OCI-M2 (cell line): Measurements from ENCODE around the gene TRIM45.
A peak's percentile ranks its signal among the peaks of the same experiment; 100 is the strongest.
"Not testable (repeated sequence)": the region's sequence is repeated elsewhere in the genome, so short reads cannot be mapped to it uniquely, and the experiment has no call there.

Experiments used
- DNase-seq: peaks from one replicate; lab custom pipeline; 2025; ENCODE audit not compliant: unreplicated experiment; lab: John Stamatoyannopoulos, UW

The TRIM45 gene, protein sequence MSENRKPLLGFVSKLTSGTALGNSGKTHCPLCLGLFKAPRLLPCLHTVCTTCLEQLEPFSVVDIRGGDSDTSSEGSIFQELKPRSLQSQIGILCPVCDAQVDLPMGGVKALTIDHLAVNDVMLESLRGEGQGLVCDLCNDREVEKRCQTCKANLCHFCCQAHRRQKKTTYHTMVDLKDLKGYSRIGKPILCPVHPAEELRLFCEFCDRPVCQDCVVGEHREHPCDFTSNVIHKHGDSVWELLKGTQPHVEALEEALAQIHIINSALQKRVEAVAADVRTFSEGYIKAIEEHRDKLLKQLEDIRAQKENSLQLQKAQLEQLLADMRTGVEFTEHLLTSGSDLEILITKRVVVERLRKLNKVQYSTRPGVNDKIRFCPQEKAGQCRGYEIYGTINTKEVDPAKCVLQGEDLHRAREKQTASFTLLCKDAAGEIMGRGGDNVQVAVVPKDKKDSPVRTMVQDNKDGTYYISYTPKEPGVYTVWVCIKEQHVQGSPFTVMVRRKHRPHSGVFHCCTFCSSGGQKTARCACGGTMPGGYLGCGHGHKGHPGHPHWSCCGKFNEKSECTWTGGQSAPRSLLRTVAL

DNA sequence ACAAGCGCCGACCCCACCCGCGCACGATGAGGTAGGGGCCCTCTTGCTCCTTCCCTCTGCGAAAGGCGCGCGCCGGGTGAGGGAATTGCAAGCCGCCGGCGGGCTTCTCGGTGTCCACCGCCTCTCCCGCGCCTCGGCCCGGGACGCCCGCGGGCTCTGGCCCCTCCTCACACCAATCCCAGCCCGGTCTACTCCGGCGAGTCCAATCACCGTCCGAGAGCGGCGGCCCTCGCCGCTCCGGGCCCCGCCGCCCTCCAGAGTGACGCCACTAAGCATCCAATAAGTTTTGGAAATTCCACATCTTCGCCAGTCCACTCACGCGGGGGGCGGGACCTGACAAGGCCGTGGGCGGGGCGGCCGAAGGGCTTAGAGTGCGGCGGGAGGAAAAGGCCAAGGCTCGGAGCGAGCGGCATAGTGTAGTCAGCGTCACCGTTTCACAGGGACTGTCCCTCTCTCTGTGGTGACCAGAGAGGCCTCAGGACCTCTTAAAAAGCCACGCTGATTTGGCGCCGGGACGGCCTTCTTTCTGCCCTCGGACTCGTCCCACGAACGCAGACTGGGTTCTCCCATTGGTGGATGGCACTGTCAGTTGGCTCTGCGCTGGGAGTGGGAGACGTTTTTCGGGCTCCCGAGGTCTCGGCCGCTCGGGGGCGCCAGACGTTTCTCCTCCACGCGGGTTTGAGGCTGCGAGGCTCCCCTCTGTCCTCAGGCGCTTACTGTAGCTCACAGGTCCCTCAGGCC lies at the start of gene TRIM45:
TSS of gene TRIM45 (minus strand) at position 161 of the 741 bp plus-strand sequence. CDS start 548 bp downstream, outside the sequence.
- DNase-seq, result peak; percentile 50

DNA sequence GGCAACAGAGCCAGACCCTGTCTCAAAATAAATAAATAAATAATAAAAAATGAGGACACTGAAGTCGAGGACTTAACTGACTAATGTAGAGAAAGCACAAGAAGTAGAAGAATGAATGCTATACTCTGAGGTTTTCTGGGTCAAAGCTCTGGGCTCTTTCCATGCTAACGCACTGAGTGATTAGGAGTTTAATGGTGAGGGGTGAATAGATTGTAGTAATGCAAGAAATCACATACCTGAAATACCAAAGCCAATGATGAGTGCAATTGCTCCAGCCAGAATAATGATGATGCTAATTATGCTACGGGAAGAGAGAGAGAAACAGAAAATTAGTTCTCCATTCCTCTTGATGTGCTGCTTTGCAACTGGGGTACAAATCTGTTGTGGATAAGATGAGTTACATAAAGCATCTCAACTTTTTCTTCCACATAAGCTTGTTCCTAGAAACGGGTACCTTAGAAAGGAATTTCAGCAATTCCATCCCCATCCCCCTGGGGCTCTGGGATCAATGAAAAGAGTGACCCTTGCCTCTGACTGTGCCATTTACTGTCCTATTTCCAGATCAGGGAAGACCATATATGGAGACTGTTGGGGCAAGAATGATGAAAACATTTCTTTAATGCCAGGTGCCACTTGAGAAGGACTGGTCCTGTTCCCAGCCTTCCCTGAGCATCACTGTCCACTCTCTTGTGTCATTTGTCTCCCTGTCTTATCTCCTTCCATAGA lies 48.5 kb upstream of the TRIM45 start:
- no peak for DNase-seq

DNA sequence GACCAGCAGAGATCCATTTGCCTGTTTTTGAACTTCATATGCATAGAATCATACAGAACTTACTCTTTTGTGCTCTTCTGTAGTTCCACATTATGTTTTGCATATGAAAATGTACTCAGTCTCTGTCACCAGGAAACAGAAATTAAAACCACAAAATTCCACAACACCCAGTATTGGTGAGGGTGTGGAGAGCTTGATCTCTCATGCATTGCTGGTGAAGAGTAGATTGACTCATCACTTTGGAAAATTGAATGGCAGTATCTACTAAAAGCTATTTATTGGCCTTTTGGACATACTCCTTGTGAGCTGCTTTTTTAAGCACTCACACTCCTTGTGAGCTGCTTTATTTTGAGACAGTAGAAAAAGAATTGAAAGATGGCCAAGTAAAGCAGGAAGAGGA lies 45.9 kb upstream of the TRIM45 start:
- no peak for DNase-seq

DNA sequence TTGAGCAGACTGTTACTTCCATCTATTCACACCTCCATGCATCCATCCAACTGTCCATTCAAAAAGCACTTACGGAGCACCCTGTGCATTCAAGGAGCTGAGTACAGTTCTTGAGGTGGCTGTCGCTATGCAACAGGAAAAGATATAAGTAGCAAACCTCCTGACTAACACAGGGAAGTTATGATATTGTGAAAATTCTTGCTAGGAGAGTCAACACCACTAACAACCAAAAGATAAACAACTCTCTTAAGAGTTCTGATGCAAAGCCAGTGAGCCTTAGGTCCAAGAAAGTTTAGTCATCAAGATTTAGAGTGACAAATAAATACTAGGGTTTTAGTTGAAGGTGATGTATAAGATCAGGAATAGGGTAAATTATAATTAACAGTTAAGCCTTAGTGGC lies 44.5 kb upstream of the TRIM45 start:
- DNase-seq, result no peak

DNA sequence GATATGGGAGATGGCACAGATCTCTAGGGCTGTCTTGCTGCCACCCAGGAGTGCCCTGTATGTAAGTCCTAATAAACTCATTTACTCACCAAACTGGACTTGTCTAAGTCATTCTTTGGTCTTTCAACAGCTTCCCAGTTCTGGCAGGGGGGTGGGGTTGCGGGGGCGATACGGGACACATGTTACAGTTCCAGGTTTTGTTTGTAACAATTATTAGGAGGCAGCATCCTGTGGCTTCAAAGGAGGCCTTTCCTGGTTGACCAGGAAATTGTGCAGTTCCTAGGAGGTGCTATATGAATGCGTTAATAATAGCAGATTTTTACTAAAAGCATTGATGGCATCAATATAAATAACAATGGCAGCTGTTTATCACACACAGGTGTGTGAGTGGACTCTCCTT lies 42.7 kb upstream of the TRIM45 start:
- DNase-seq, result no peak

DNA sequence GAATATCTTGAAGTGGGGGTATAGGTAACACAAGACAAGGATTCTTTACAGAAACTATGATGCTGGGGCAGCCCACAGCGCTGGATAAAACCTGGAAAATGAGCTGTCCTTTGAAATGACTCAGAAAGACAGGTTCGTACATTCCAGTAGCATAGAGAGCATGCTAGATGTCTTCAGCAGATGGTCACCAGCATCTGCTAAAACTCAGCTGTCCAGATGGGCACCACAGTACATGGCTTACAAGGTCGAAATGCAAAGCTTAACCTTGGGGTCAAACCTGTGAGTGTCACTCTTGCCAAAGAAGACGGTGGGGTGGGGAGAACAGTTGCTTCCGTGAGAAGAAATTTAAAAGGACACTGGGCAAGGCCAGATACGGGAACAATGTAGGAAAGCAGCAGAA lies 41.3 kb upstream of the TRIM45 start:
- DNase-seq, result no peak

DNA sequence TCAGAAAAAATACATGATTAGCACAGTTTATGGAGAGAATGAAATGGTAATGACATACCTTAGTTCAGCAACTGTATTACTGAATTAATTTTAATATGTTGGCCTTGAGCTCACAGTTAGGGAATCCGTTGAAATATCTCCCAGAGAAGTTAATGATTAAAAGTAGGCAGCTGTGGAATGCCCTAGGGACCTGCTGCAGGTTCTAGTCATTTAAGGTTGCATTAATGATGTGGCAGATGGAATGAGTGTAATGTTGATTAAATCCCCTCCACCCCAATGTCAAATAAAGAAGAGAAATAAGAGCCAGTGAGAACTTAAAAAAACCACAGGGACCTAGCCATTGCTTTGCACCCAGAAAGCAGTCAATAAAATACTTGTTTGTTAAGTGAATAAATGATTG lies 40.3 kb upstream of the TRIM45 start:
- DNase-seq, result no peak

DNA sequence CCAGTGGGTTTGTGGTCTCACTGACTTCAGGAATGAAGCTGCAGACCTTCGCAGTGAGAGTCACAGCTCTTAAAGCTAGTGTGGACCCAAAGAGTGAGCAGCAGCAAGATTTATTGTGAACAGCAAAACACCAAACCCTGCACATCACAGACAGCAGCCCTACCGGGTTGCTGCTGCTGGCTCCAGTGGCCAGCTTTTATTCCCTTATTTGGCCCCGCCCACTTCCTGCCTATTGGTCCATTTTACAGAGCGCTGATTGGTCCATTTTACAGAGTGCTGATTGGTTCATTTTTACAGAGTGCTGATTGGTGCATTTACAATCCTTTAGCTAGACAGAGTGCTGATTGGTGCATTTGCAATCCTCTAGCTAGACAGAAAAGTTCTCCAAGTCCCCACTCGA lies 29.8 kb upstream of the TRIM45 start:
- not testable (repeated sequence) for DNase-seq

DNA sequence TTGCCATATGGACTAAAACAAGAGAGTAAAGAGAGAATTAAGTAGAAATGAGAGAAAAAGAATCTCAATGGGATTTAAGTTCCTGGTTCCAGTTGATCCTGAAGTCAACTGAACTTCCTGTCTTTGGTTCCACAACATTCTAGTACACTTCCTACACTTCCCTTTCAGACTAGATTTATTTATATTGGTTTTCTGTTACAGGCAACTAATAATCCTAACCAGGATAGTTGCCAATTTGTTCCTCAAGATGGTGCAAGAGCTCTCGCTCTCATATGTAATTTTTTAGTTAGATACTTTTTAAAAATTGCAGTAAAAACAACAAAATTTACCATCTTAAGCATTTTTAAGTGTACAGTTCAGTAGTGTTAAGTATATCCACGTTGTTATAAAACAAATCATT lies 28.8 kb upstream of the TRIM45 start:
- DNase-seq, result no peak

DNA sequence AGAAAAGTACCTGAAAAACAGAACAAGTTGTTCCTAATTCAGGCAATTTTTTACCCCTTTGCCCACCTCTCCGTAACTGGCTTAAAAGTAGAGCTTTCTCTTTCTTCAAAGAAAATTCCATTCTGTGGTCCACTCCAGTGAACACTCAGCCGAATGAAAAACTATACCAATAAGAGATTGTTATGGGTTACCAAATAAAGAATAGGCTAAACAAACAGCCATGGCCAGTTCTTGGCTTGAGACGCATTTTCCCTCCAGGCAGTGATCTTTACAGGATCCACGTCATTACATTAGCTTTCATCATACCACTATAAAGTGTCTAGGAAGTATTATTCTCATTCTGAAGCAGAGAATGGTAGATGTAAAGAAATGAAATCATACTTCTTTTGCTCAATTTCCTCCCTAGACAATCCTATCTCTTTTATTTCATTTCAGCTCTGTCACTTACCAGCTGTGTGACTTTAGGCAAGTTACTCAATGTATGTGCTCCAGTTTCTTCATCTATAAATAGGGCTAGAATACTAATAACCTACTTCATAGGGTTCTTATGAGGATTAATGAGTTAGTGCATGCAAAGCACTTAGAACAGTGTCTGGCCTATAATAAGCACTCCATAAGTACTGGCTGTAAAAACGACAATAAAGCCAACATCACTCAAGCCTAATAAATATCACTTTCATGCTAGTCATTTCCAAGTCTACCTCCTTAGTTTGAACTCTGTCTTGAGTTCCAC lies 26.5 kb upstream of the TRIM45 start:
- DNase-seq, result no peak

DNA sequence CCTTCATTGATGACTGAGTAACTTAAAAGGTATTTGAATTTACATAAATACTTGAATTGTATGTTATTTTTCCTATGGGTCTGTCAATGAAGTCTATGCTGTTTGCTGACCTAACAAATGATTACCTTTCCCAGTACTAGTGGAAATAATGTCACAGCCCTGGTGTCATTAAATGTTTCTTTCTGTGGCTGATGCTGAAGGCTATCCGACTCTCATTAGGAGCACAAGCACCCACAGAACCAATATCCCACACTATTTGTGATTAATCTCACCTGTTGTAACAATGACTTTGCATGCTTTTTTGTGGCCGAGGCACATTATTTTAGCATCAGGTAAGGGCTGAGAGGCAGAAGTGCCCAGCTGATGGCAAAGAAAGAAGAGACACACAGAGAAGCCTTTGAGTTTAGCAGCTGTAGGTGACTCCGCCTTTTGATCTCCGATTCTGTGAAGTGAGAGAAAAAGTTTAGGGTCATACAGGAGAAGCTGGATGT lies 25.8 kb upstream of the TRIM45 start:
- DNase-seq, result no peak

DNA sequence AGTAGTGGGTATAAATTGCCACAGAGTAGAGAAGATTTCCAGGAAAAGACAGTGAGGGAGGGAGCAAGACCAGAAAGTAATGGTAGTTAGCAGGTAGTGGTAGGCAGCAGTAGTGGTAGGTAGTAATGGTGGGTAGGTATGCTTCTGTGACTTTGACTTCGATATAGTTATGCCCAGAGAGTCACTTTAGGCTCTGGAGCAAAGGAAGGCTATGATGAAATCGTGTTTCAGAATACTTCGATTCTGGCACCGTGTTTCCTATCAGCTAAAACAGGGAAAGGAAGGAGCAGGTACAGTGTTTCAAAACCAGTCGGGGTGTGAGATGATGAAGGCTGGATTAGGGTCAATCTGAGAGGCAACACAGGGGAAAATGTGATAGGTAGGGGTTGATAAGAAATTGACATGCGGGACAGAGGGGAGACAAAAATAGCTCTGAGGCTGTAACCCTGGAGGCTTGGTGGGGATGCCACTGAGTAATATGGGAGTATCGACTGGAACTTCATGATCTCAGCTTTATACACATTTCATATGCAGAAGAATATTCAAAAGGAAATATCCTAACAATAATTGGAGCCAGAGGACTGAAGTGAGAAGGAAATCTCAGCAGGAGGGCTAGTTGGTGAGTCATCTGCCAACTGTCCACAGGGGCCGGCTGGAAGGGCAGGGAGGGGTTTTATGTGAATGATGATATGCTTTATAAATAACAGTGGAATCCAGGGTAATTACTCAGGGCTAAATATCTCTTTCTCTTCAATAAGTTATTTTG lies 25.2 kb upstream of the TRIM45 start:
- DNase-seq, result no peak

DNA sequence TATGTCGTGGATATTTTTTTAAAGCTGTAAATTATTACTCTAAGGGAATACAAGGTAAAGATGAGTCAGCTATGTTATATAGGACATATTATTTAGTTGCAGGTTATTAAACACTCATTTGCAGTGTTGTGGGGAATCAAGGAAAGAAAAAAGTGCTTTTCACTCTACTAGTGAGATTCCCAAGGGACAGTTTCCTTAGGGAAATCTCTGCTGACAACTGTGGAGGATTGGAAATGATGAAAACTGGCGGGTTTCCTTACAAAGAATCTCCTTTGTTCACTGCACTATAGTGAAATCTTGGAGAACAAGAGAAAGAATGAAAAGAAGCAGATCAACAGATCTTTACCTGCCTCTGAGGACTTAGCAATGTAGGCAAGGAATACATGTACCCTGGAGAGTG lies 24.5 kb upstream of the TRIM45 start:
- no peak for DNase-seq

DNA sequence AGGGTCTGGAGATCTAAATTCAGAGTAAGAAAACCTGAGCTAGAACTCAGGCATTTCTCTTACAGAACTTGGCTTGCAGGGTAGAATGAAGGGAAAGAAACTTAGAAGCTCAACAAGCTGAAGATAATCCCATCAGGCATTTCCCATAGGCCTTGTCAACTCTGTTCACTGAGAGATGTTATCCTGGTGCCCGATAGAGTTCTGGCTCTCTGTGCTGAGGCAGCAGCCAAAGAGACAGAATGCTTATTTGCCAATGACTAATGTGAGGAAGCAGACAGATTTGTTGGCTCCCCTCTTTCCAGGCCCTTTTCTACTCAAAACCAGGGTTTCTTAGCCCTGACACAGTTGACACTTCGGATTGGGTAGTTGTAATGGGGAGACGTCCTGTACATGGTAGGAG lies 22.3 kb upstream of the TRIM45 start:
- no peak for DNase-seq

DNA sequence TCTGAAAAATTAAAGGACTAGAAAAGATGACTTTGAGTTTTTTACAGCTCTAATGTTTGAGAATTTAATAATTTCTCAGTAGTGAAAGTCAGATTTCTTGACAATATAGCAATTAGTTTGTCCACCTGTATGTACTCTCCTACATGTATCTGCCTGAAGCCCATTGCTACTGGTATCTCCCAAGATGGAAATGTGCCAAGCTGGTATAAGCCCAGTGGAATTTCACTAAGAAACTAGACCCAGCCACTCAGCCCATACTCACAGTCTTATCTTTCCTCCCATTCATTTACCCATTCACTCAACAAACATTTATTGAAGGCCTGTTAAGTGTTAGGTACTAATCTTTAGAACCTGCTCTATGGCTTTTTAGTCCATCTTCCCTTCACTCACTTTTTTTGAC lies 21.6 kb upstream of the TRIM45 start:
- DNase-seq, result no peak

DNA sequence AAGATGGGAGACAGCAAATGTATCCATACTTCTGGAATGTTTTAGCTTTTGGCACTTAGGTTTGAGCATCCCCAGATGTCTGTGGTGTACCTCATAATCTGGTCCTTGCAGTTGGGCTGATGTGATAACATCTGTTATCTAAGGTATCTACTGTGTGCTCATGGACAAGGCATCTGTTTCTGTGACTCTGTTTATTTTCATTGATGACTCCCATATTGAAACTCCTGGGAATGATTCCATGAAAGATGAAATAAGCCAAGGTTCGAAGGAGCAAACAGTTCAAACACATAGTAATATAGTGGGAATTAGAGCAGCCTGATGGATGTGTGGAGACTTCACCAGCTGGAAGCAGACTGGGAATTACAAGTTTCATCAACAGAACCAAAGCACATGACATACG lies 20.7 kb upstream of the TRIM45 start:
- no peak for DNase-seq

DNA sequence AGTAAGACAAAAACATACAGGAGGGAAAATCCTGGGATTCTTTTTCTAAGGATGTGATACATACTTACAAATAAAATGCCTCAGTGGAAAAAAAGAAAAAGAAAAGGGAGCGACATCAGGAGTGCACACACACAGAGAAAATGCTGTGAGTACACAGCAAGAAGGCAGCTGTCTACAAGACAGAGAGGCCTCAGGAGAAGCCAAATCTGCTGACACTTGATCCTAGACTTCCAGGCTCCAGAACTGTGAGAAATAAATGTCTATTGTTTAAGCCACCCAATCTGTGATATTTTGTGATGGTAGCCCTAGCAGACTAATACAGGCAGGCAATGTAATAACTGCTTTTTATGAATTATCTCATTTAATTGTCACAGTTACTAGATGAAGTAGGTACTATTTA lies 17.0 kb upstream of the TRIM45 start:
- DNase-seq, result no peak

DNA sequence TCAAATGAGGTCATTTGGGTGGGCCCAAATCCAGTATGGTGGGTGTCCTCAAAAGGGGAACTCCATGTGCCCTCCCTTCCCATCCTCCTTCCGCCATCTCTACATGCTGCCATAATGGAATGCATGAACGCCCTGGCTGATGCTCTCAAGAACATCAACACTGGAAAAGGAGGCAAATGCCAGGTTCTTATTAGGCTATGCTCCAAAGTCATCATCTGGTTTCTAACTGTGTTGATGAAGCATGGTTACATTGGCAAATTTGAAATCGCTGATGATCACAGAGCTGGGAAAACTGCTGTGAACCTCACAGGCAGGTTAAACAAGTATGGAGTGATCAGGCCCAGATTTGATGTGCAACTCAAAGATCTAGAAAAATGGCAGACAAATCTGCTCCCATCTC lies 16.6 kb upstream of the TRIM45 start:
- DNase-seq, result no peak

DNA sequence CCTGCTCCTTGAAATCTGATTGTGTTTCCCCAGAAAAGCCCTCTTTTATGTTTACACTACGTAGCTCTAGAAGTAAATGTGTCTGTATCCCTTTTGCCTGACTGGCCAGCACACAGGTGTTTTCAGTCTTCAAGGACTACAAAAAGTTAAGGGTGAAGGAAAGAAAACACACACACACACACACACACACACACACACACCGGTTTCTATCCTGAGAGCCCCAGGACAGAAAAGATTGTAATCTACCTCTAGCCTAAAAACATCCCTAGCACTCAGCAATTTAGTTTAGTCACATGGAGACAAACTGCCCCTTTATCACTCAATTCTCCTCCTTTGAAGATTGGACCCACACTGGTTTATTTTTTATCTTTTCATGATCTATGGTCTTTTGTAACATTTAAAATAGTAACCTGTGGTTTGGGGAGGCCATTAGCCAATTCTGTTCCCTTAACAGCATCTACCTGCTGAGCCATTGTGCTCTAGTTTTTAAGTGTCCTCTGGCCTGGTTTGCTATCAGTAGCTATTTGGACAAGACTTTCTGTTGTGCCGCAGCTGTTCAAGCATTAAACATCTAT lies 15.8 kb upstream of the TRIM45 start:
- no peak for DNase-seq

DNA sequence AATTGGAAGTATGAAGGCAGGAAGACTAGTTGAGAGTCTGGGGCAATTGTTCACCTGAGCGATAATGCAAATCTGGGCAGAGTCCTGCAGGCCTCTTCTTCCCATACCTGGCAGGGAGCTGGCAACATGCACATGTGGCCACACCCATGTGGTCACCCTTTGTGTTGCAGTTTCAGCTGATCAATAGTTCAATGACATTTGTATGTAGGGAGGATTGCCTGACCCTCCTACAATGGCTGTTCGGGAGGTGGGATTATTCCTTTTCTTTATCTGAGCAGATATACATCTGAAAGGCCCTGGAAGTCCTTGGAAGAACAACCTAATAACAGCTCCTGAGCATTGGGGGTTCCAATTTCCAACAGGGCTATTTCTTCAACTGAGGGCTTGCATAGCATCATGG lies 15.2 kb upstream of the TRIM45 start:
- DNase-seq, result no peak
